Putamen (tissue), 1 donor: ENCODE measurements around the gene CXCL12.

Source experiments
- DNase-seq: peaks from one replicate; pipeline ENCODE4 v3.0.0-alpha.2; 2016; ENCODE audit warnings: low spot score

The CXCL12 gene

GRCh38 chr10:44385026-44385695, at the start of gene CXCL12:
CXCL12 (minus strand) TSS chr10:44385097; CDS start chr10:44385005, 92 bp downstream.
- DNase-seq: no peak

GRCh38 chr10:44427479-44427878, 42.6 kb upstream of the CXCL12 start:
- no peak for DNase-seq

GRCh38 chr10:44427037-44427436, 42.1 kb upstream of the CXCL12 start:
- DNase-seq: no peak

- no peak for DNase-seq
Measured at GRCh38 chr10:44426247-44427034, 41.5 kb upstream of the CXCL12 start.

- DNase-seq: no peak
Measured at GRCh38 chr10:44425466-44425865, 40.6 kb upstream of the CXCL12 start.

GRCh38 chr10:44424957-44425356, 40.1 kb upstream of the CXCL12 start:
- no peak for DNase-seq

- no peak for DNase-seq
Measured at GRCh38 chr10:44424298-44424697, 39.4 kb upstream of the CXCL12 start.

- no peak for DNase-seq
Measured at GRCh38 chr10:44422570-44423101, 37.7 kb upstream of the CXCL12 start.

- no peak for DNase-seq
Measured at GRCh38 chr10:44422153-44422552, 37.3 kb upstream of the CXCL12 start.

GRCh38 chr10:44419790-44420549, 35.1 kb upstream of the CXCL12 start:
- no peak for DNase-seq

GRCh38 chr10:44418637-44419036, 33.7 kb upstream of the CXCL12 start:
- DNase-seq: no peak

- DNase-seq: no peak
Measured at GRCh38 chr10:44417761-44418160, 32.9 kb upstream of the CXCL12 start.

- DNase-seq: no peak
Measured at GRCh38 chr10:44416936-44417335, 32.0 kb upstream of the CXCL12 start.

- no peak for DNase-seq
Measured at GRCh38 chr10:44416021-44416771, 31.3 kb upstream of the CXCL12 start.

- DNase-seq: no peak
Measured at GRCh38 chr10:44415121-44415520, 30.2 kb upstream of the CXCL12 start.

GRCh38 chr10:44413416-44413815, 28.5 kb upstream of the CXCL12 start:
- no peak for DNase-seq

GRCh38 chr10:44411251-44411650, 26.4 kb upstream of the CXCL12 start:
- no peak for DNase-seq

GRCh38 chr10:44404741-44405437, 20.0 kb upstream of the CXCL12 start:
- no peak for DNase-seq

GRCh38 chr10:44402465-44403195, 17.7 kb upstream of the CXCL12 start:
- DNase-seq: no peak

GRCh38 chr10:44400541-44400940, 15.6 kb upstream of the CXCL12 start:
- no peak for DNase-seq
